Smooth muscle cell (in vitro differentiated cells): Measurements from ENCODE around the gene SPACA6. TPM values are rescaled to one million over a fixed set of nuclear protein-coding genes. Genes with fewer than 3 reads are reported as not detected.

Experiments
- DNase-seq: peaks from one replicate; lab custom pipeline; 2025; ENCODE audit not compliant: unreplicated experiment; lab: John Stamatoyannopoulos, UW
- H2AFZ ChIP-seq: fragments of 200-600 bp; sonication (generic); 2 replicates; pipeline ENCODE4 v1.6.0; 2016; ENCODE audit warnings: antibody characterized with exemption, low read depth, mild to moderate bottlenecking
- H3F3A ChIP-seq: fragments of 200-600 bp; sonication (generic); 2 replicates; pipeline ENCODE4 v1.6.0; 2017; ENCODE audit warnings: antibody characterized with exemption, low read depth
- H3K27ac ChIP-seq: fragments of 200-600 bp; sonication (generic); 2 replicates; pipeline ENCODE4 v1.5.1; 2016; ENCODE audit warnings: low read depth, mild to moderate bottlenecking
- H3K27me3 ChIP-seq: fragments of 200-600 bp; sonication (generic); 2 replicates; pipeline ENCODE4 v1.6.1; 2016; ENCODE audit warnings: low read depth, mild to moderate bottlenecking
- H3K36me3 ChIP-seq: fragments of 200-600 bp; sonication (generic); 2 replicates; pipeline ENCODE4 v1.5.1; 2016; ENCODE audit warnings: low read depth
- H3K4me1 ChIP-seq: fragments of 200-600 bp; sonication (generic); 2 replicates; pipeline ENCODE4 v1.5.1; 2016; ENCODE audit warnings: low read depth
- H3K4me2 ChIP-seq: fragments of 200-600 bp; sonication (generic); 2 replicates; pipeline ENCODE4 v1.6.0; 2016; ENCODE audit warnings: mild to moderate bottlenecking
- H3K4me3 ChIP-seq: fragments of 200-600 bp; sonication (generic); 2 replicates; pipeline ENCODE4 v1.5.1; 2016; ENCODE audit warnings: mild to moderate bottlenecking
- H3K79me2 ChIP-seq: fragments of 200-600 bp; sonication (generic); 2 replicates; pipeline ENCODE4 v1.6.0; 2016; ENCODE audit warnings: low read depth, mild to moderate bottlenecking
- H3K9ac ChIP-seq: fragments of 200-600 bp; sonication (generic); 2 replicates; pipeline ENCODE4 v1.6.0; 2016; ENCODE audit warnings: low read depth
- H3K9me3 ChIP-seq: fragments of 200-600 bp; sonication (generic); replicated peaks from 2 replicates; pipeline ENCODE4 v1.5.1; 2016; ENCODE audit warnings: low read depth
- H4K20me1 ChIP-seq: fragments of 200-600 bp; sonication (generic); 2 replicates; pipeline ENCODE4 v1.6.0; 2016; ENCODE audit warnings: low read depth
- WGBS: methylation state at CpG from one replicate; pipeline ENCODE4 v1.1.7; 2016; ENCODE audit warnings: low lambda C conversion rate; 5-methylcytosine and 5-hydroxymethylcytosine counted together
- polyA plus RNA-seq: library from polyadenylated mRNA; unstranded; fragments of >200 nt; fragmentation: Nextera tagmentation; extraction: Ambion mirVana; gene quantifications from 2 replicates; pipeline ENCODE4 v1.2.1, GENCODE V29; 2016
- total RNA-seq: library from RNA; depleted of rRNA; stranded (reverse); fragments of >200 nt; gene quantifications from 2 replicates; pipeline ENCODE4 v1.2.3, GENCODE V29; 2014
- TF ChIP-seq, protein P1 (sequence below): fragments of 200-600 bp; sonication (generic); IDR thresholded peaks from 2 replicates; pipeline ENCODE4 v1.5.1; 2017; ENCODE audit warnings: borderline replicate concordance, mild to moderate bottlenecking, antibody characterized with exemption; ENCODE audit not compliant: insufficient read depth, poor library complexity, severe bottlenecking

Gene SPACA6
- total and polyA plus RNA-seq, 2 experiments from 2014 or later = 3.0 to 4.1 TPM

DNA sequence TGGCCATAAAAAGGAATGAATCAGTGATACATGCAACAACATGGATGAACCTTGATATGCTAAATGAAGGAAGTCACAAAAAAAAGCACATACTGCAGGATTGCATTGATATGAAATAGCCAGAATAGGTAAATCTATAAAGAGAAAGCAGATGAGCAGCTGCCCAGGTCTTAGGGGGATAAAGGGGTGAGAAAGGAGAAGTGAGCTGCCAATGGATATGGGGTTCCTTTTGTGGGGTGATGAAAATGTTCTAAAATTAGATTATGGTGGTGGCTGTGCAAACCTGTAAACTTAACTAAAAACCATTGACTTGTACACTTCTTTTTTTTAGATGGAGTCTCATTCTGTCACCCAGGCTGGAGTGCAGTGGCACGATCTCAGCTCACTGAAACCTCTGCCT lies 18.6 kb downstream of the SPACA6 start:
- H3K36me3 ChIP-seq = no peaks in the 10 kb centered on the region
- no peak overlapping the region for H3K4me2 ChIP-seq
- TF ChIP-seq, protein P1, sequence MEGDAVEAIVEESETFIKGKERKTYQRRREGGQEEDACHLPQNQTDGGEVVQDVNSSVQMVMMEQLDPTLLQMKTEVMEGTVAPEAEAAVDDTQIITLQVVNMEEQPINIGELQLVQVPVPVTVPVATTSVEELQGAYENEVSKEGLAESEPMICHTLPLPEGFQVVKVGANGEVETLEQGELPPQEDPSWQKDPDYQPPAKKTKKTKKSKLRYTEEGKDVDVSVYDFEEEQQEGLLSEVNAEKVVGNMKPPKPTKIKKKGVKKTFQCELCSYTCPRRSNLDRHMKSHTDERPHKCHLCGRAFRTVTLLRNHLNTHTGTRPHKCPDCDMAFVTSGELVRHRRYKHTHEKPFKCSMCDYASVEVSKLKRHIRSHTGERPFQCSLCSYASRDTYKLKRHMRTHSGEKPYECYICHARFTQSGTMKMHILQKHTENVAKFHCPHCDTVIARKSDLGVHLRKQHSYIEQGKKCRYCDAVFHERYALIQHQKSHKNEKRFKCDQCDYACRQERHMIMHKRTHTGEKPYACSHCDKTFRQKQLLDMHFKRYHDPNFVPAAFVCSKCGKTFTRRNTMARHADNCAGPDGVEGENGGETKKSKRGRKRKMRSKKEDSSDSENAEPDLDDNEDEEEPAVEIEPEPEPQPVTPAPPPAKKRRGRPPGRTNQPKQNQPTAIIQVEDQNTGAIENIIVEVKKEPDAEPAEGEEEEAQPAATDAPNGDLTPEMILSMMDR = no peak
- DNase-seq = no peak
- no peaks in the 10 kb centered on the region for H3K9me3 ChIP-seq
- H3K27me3 ChIP-seq = peaks cover 6% of the 10 kb centered on the region
- no peak overlapping the region for H3K27ac ChIP-seq
- no peaks in the 10 kb centered on the region for H3K4me1 ChIP-seq
- H3K9ac ChIP-seq = no peak overlapping the region
- WGBS = 90% methylated on average over 1 of the region's 1 CpG
- no peak overlapping the region for H2AFZ ChIP-seq
- no peaks in the 10 kb centered on the region for H4K20me1 ChIP-seq
- H3F3A ChIP-seq = peaks cover 28% of the 10 kb centered on the region
- no peak overlapping the region for H3K4me3 ChIP-seq
- no peaks in the 10 kb centered on the region for H3K79me2 ChIP-seq

GRCh38 chr19:51712461-51713081 lies 19.4 kb downstream of the SPACA6 start:
- Histone ChIP-seq H3K36me3 (no peaks in the 10 kb centered on the region), H3K9me3 (no peaks in the 10 kb centered on the region), H3K4me2 (no peak overlapping the region), H3K27ac (no peak overlapping the region), H3K4me3 (no peak overlapping the region), H3F3A (peaks cover 22% of the 10 kb centered on the region), H3K79me2 (no peaks in the 10 kb centered on the region), H4K20me1 (no peaks in the 10 kb centered on the region), H2AFZ (no peak overlapping the region), H3K27me3 (peaks cover 15% of the 10 kb centered on the region), H3K4me1 (no peaks in the 10 kb centered on the region), H3K9ac (no peak overlapping the region)
- WGBS = 45% methylated on average over 9 of the region's 9 CpGs
- no peak for DNase-seq
- TF ChIP-seq, protein P1 = peak; percentile 29

DNA sequence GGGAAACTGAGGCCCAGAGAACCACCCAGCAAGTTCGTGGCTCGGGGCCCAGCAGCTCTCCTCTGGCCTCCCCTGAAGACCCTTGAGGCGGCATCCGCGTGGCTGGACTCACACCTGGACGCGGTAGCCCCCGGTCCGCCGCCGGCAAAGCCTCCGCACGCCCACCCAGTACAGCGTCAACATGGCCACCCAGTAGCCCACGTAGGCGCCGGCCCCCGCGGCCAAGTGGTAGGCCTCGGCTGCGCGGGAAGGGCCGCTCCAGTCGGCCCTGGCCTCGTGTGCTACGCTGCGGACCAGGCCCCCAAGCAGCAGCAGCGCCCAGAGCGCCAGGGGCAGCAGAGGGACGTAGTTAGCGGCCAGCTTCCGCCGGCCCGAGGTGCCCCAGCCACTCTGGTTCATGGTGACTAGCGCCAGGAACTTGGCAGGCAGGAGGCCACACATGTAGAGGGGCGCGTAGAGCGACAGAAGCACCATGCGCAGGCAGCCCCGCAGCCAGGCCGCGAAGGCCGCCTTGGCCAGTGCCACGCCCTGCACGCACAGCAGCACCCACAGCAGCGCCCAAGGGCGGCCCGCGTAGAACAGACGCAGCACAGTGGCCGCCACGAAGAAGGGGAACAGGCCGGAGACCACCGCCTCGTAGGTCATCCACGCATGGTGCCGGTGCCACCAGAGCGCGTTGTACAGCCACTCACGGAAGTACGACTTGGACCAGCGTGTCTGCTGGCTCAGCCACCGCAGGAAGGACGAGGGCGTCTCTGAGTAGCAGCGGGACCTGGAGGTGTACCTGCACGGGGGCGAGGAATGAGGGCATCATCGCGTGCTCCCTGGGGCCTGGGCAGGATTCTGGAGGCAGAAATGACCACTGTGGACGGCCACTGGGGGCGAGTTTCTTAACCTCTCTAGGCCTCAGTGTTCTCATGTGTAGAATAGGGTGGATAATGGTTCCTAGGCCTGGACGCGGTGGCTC lies 20.5 kb downstream of the SPACA6 start:
- DNase-seq = no peak
- H3K9ac ChIP-seq = no peak overlapping the region
- no peak overlapping the region for H2AFZ ChIP-seq
- TF ChIP-seq, protein P1 = no peak
- no peak overlapping the region for H3K4me3 ChIP-seq
- H3K27ac ChIP-seq = no peak overlapping the region
- no peaks in the 10 kb centered on the region for H4K20me1 ChIP-seq
- peaks cover 20% of the 10 kb centered on the region for H3F3A ChIP-seq
- no peaks in the 10 kb centered on the region for H3K36me3 ChIP-seq
- peaks cover 25% of the 10 kb centered on the region for H3K27me3 ChIP-seq
- no peaks in the 10 kb centered on the region for H3K9me3 ChIP-seq
- 96% methylated on average over 73 of the region's 74 CpGs for WGBS
- H3K4me2 ChIP-seq = no peak overlapping the region
- no peaks in the 10 kb centered on the region for H3K4me1 ChIP-seq
- no peaks in the 10 kb centered on the region for H3K79me2 ChIP-seq
